WTC11 (cell line): ENCODE data around the gene ADA.

Experiments used
- CREB1 ChIP-seq: sonication (generic); formaldehyde crosslinking; IDR thresholded peaks from 2 replicates; pipeline ENCODE4 v1.8.0; 2023; ENCODE audit warnings: mild to moderate bottlenecking, missing genetic modification reagents
- ETV6 ChIP-seq: sonication (generic); formaldehyde crosslinking; IDR thresholded peaks from 2 replicates; pipeline ENCODE4 v1.8.1; 2022; ENCODE audit warnings: mild to moderate bottlenecking, missing genetic modification reagents
- GABPB1 ChIP-seq: sonication (generic); formaldehyde crosslinking; IDR thresholded peaks from 2 replicates; pipeline ENCODE4 v1.8.1; 2023; ENCODE audit warnings: mild to moderate bottlenecking, missing genetic modification reagents
- NFE2L1 ChIP-seq: sonication (generic); formaldehyde crosslinking; IDR thresholded peaks from 2 replicates; pipeline ENCODE4 v1.8.1; 2023; ENCODE audit warnings: missing genetic modification reagents
- NR2C2 ChIP-seq: sonication (generic); formaldehyde crosslinking; IDR thresholded peaks from 2 replicates; pipeline ENCODE4 v1.8.0; 2022; ENCODE audit warnings: mild to moderate bottlenecking, missing genetic modification reagents
- TF ChIP-seq, protein P1 (sequence below): fragments of 200-600 bp; IDR thresholded peaks from 2 replicates; pipeline ENCODE4 v1.8.0; 2022; ENCODE audit warnings: antibody characterized with exemption
- TF ChIP-seq, protein P2 (sequence below): sonication (generic); formaldehyde crosslinking; IDR thresholded peaks from 2 replicates; pipeline ENCODE4 v1.8.1; 2022; ENCODE audit warnings: mild to moderate bottlenecking, missing genetic modification reagents, moderate library complexity, borderline replicate concordance
- TF ChIP-seq, protein P3 (sequence below): sonication (generic); formaldehyde crosslinking; conservative IDR thresholded peaks from 2 replicates; pipeline ENCODE4 v1.8.1; 2022; ENCODE audit warnings: mild to moderate bottlenecking, missing genetic modification reagents
- TF ChIP-seq, protein P4 (sequence below): sonication (generic); formaldehyde crosslinking; IDR thresholded peaks from 2 replicates; pipeline ENCODE4 v1.8.1; 2023; ENCODE audit warnings: mild to moderate bottlenecking, missing genetic modification reagents, borderline replicate concordance
- TF ChIP-seq, protein P5 (sequence below): sonication (generic); formaldehyde crosslinking; IDR thresholded peaks from 2 replicates; pipeline ENCODE4 v1.8.0; 2022; ENCODE audit warnings: mild to moderate bottlenecking, missing genetic modification reagents
- TF ChIP-seq, protein P6 (sequence below): sonication (generic); formaldehyde crosslinking; IDR thresholded peaks from 2 replicates; pipeline ENCODE4 v1.8.1; 2022; ENCODE audit warnings: mild to moderate bottlenecking, moderate library complexity, missing genetic modification reagents
- TF ChIP-seq, protein P7 (sequence below): sonication (generic); formaldehyde crosslinking; IDR thresholded peaks from 2 replicates; pipeline ENCODE4 v1.8.1; 2023; ENCODE audit warnings: mild to moderate bottlenecking, moderate library complexity, missing genetic modification reagents
- TF ChIP-seq, protein P8 (sequence below): sonication (generic); formaldehyde crosslinking; IDR thresholded peaks from 2 replicates; pipeline ENCODE4 v1.8.1; 2022; ENCODE audit warnings: low read depth, missing genetic modification reagents, borderline replicate concordance

DNA sequence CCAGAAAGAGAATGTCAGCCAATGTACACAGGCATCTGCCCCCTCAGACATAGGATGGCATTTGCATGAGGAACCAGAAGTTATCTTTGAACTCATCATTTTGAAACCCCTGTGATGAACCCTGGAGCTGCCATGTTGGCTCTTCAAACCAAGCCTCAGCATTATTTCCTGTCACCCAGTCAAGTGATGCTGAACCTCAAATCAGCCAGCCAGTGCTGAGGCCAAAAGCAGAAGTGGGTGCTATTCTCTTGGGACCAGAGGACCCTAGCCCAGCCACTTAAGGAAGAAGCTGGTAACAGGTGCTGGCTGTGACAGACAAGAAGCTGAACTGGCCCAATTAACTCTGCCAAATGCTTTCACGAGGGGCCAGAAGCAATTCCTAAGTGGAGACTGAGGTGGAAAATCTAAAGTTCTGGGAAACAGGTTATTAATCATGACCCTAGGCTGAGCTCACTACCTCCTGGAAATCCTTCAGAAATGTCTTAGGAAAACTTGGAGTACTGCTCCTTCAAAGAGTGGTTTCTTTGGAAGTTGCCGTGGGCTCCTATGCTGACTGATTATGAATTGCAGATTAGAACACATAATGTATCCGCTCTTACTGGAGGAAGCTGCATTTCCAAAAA, 65.1 kb downstream of the ADA start:
- TF ChIP-seq, protein P1, sequence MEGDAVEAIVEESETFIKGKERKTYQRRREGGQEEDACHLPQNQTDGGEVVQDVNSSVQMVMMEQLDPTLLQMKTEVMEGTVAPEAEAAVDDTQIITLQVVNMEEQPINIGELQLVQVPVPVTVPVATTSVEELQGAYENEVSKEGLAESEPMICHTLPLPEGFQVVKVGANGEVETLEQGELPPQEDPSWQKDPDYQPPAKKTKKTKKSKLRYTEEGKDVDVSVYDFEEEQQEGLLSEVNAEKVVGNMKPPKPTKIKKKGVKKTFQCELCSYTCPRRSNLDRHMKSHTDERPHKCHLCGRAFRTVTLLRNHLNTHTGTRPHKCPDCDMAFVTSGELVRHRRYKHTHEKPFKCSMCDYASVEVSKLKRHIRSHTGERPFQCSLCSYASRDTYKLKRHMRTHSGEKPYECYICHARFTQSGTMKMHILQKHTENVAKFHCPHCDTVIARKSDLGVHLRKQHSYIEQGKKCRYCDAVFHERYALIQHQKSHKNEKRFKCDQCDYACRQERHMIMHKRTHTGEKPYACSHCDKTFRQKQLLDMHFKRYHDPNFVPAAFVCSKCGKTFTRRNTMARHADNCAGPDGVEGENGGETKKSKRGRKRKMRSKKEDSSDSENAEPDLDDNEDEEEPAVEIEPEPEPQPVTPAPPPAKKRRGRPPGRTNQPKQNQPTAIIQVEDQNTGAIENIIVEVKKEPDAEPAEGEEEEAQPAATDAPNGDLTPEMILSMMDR: no peak
- TF ChIP-seq NFE2L1 (no peak), CREB1 (no peak), NR2C2 (CRISPR knock-in tag) (no peak), GABPB1 (CRISPR knock-in tag) (no peak), ETV6 (CRISPR knock-in tag) (no peak)
- TF ChIP-seq, protein P2, sequence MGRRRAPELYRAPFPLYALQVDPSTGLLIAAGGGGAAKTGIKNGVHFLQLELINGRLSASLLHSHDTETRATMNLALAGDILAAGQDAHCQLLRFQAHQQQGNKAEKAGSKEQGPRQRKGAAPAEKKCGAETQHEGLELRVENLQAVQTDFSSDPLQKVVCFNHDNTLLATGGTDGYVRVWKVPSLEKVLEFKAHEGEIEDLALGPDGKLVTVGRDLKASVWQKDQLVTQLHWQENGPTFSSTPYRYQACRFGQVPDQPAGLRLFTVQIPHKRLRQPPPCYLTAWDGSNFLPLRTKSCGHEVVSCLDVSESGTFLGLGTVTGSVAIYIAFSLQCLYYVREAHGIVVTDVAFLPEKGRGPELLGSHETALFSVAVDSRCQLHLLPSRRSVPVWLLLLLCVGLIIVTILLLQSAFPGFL (CRISPR knock-in tag): no peak
- TF ChIP-seq, protein P3, sequence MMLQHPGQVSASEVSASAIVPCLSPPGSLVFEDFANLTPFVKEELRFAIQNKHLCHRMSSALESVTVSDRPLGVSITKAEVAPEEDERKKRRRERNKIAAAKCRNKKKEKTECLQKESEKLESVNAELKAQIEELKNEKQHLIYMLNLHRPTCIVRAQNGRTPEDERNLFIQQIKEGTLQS (CRISPR knock-in tag): no peak
- TF ChIP-seq, protein P4, sequence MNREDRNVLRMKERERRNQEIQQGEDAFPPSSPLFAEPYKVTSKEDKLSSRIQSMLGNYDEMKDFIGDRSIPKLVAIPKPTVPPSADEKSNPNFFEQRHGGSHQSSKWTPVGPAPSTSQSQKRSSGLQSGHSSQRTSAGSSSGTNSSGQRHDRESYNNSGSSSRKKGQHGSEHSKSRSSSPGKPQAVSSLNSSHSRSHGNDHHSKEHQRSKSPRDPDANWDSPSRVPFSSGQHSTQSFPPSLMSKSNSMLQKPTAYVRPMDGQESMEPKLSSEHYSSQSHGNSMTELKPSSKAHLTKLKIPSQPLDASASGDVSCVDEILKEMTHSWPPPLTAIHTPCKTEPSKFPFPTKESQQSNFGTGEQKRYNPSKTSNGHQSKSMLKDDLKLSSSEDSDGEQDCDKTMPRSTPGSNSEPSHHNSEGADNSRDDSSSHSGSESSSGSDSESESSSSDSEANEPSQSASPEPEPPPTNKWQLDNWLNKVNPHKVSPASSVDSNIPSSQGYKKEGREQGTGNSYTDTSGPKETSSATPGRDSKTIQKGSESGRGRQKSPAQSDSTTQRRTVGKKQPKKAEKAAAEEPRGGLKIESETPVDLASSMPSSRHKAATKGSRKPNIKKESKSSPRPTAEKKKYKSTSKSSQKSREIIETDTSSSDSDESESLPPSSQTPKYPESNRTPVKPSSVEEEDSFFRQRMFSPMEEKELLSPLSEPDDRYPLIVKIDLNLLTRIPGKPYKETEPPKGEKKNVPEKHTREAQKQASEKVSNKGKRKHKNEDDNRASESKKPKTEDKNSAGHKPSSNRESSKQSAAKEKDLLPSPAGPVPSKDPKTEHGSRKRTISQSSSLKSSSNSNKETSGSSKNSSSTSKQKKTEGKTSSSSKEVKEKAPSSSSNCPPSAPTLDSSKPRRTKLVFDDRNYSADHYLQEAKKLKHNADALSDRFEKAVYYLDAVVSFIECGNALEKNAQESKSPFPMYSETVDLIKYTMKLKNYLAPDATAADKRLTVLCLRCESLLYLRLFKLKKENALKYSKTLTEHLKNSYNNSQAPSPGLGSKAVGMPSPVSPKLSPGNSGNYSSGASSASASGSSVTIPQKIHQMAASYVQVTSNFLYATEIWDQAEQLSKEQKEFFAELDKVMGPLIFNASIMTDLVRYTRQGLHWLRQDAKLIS (CRISPR knock-in tag): no peak
- TF ChIP-seq, protein P5, sequence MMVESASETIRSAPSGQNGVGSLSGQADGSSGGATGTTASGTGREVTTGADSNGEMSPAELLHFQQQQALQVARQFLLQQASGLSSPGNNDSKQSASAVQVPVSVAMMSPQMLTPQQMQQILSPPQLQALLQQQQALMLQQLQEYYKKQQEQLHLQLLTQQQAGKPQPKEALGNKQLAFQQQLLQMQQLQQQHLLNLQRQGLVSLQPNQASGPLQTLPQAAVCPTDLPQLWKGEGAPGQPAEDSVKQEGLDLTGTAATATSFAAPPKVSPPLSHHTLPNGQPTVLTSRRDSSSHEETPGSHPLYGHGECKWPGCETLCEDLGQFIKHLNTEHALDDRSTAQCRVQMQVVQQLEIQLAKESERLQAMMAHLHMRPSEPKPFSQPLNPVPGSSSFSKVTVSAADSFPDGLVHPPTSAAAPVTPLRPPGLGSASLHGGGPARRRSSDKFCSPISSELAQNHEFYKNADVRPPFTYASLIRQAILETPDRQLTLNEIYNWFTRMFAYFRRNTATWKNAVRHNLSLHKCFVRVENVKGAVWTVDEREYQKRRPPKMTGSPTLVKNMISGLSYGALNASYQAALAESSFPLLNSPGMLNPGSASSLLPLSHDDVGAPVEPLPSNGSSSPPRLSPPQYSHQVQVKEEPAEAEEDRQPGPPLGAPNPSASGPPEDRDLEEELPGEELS (CRISPR knock-in tag): no peak
- TF ChIP-seq, protein P6, sequence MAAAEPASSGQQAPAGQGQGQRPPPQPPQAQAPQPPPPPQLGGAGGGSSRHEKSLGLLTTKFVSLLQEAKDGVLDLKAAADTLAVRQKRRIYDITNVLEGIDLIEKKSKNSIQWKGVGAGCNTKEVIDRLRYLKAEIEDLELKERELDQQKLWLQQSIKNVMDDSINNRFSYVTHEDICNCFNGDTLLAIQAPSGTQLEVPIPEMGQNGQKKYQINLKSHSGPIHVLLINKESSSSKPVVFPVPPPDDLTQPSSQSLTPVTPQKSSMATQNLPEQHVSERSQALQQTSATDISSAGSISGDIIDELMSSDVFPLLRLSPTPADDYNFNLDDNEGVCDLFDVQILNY: no peak
- TF ChIP-seq, protein P7, sequence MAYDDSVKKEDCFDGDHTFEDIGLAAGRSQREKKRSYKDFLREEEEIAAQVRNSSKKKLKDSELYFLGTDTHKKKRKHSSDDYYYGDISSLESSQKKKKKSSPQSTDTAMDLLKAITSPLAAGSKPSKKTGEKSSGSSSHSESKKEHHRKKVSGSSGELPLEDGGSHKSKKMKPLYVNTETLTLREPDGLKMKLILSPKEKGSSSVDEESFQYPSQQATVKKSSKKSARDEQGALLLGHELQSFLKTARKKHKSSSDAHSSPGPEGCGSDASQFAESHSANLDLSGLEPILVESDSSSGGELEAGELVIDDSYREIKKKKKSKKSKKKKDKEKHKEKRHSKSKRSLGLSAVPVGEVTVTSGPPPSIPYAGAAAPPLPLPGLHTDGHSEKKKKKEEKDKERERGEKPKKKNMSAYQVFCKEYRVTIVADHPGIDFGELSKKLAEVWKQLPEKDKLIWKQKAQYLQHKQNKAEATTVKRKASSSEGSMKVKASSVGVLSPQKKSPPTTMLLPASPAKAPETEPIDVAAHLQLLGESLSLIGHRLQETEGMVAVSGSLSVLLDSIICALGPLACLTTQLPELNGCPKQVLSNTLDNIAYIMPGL: no peak
- TF ChIP-seq, protein P8, sequence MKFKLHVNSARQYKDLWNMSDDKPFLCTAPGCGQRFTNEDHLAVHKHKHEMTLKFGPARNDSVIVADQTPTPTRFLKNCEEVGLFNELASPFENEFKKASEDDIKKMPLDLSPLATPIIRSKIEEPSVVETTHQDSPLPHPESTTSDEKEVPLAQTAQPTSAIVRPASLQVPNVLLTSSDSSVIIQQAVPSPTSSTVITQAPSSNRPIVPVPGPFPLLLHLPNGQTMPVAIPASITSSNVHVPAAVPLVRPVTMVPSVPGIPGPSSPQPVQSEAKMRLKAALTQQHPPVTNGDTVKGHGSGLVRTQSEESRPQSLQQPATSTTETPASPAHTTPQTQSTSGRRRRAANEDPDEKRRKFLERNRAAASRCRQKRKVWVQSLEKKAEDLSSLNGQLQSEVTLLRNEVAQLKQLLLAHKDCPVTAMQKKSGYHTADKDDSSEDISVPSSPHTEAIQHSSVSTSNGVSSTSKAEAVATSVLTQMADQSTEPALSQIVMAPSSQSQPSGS: no peak
